Endothelial cell of umbilical vein (primary cell): Measurements from ENCODE around the gene MYH11. TPM values are rescaled to one million over a fixed set of nuclear protein-coding genes. Genes with fewer than 3 reads are reported as not detected.

ENCODE experiments used
- BruUV-seq: library from RNA; stranded (reverse); fragments of 400-500 nt; replicated peaks from 2 replicates; lab custom pipeline; 2021; lab: Mats Ljungman, UMichigan
- CTCF ChIA-PET: fragments of 300-600, 350-600 bp; sonication (Branson Sonifier 250); formaldehyde crosslinking; loops from one replicate; lab custom pipeline; 2021; ENCODE audit warnings: antibody characterized with exemption, inconsistent platforms; lab: Charles Lee
- POLR2A ChIA-PET: fragments of 300-600, 350-600 bp; sonication (Branson Sonifier 250); formaldehyde crosslinking; loops from one replicate; lab custom pipeline; 2021; ENCODE audit warnings: antibody characterized with exemption, inconsistent platforms; lab: Charles Lee
- DNase-seq: peaks from one replicate; pipeline ENCODE4 v3.0.0-alpha.2; 2011; ENCODE audit warnings: low read depth, low spot score
- FAIRE-seq: peaks from 2 replicates; lab custom pipeline; 2011; peaks lifted over from hg19 to GRCh38; lab: Jason Lieb, UNC
- H2AFZ ChIP-seq: 2 replicates; pipeline ENCODE4 v1.6.0; 2012; ENCODE audit warnings: low read depth, low read length, control low read depth, inconsistent platforms
- H3K27ac ChIP-seq: 2 replicates; pipeline ENCODE4 v1.5.1; 2011; ENCODE audit warnings: low read depth, mild to moderate bottlenecking, control low read depth, low read length, moderate library complexity; ENCODE audit not compliant: insufficient read depth
- H3K27me3 ChIP-seq, 2 experiments: 2 replicates each; pipeline versions ENCODE4 v1.6.0 to v1.6.1; 2011; ENCODE audit warnings: low read length in 2 of 2, mixed read lengths in 1 of 2; ENCODE audit not compliant: control insufficient read depth in 2 of 2, insufficient read depth in 2 of 2
- H3K36me3 ChIP-seq, 2 experiments: 2 replicates in 1 of 2; 3 replicates in 1 of 2; pipeline ENCODE4 v1.5.1; 2011; ENCODE audit warnings: low read length in 2 of 2, mild to moderate bottlenecking in 1 of 2, moderate library complexity in 1 of 2; ENCODE audit not compliant: control insufficient read depth in 2 of 2, insufficient read depth in 2 of 2; ENCODE audit errors: extremely low read depth in 1 of 2
- H3K4me1 ChIP-seq: 3 replicates; pipeline ENCODE4 v1.5.1; 2011; ENCODE audit warnings: mild to moderate bottlenecking, low read length; ENCODE audit not compliant: control insufficient read depth, insufficient read depth; ENCODE audit errors: extremely low read depth
- H3K4me2 ChIP-seq: 2 replicates; pipeline ENCODE4 v1.6.1; 2011; ENCODE audit warnings: low read length, control low read depth, mixed read lengths; ENCODE audit not compliant: insufficient read depth
- H3K4me3 ChIP-seq, 3 experiments: fragments of 200-600 bp in 1 of 3; sonication (generic), shearing (Covaris generic) in 1 of 3; replicated peaks in 1 of 3; 2 replicates each; pipeline ENCODE4 v1.5.1; 2011 to 2016; ENCODE audit warnings: control low read depth in 3 of 3, low read length in 3 of 3, mild to moderate bottlenecking in 2 of 3, inconsistent platforms in 1 of 3, low read depth in 1 of 3, moderate library complexity in 1 of 3; ENCODE audit not compliant: insufficient read depth in 1 of 3
- H3K79me2 ChIP-seq: 2 replicates; pipeline ENCODE4 v1.6.0; 2012; ENCODE audit warnings: low read length, inconsistent platforms; ENCODE audit not compliant: control insufficient read depth, insufficient read depth
- H3K9ac ChIP-seq: replicated peaks from 2 replicates; pipeline ENCODE3; 2011; ENCODE audit warnings: low read length, control low read depth; ENCODE audit not compliant: insufficient read depth; ENCODE audit errors: extremely low read depth
- H3K9me1 ChIP-seq: replicated peaks from 3 replicates; pipeline ENCODE4 v1.6.0; 2011; ENCODE audit warnings: mild to moderate bottlenecking, low read length; ENCODE audit not compliant: control insufficient read depth, insufficient read depth; ENCODE audit errors: extremely low read depth
- H3K9me3 ChIP-seq: replicated peaks from 2 replicates; pipeline ENCODE4 v1.5.1; 2012; ENCODE audit warnings: low read length, inconsistent platforms; ENCODE audit not compliant: control insufficient read depth, insufficient read depth
- H4K20me1 ChIP-seq: replicated peaks from 2 replicates; pipeline ENCODE3; 2011; ENCODE audit warnings: mild to moderate bottlenecking, low read length; ENCODE audit not compliant: control insufficient read depth, insufficient read depth; ENCODE audit errors: extremely low read depth
- EZH2 ChIP-seq: IDR thresholded peaks from 2 replicates; pipeline ENCODE4 v1.6.1; 2012; ENCODE audit warnings: borderline replicate concordance, low read depth, mild to moderate bottlenecking, moderate library complexity, low read length, inconsistent platforms; ENCODE audit not compliant: severe bottlenecking
- FOS ChIP-seq: IDR thresholded peaks from 2 replicates; pipeline ENCODE4 v1.6.1; 2011; ENCODE audit warnings: mild to moderate bottlenecking, low read length, moderate library complexity, borderline replicate concordance; ENCODE audit not compliant: insufficient read depth
- GATA2 ChIP-seq: IDR thresholded peaks from 2 replicates; pipeline ENCODE4 v1.7.0; 2011; ENCODE audit warnings: low read depth, mild to moderate bottlenecking, moderate library complexity, mixed read lengths, low read length; ENCODE audit not compliant: insufficient read length, insufficient read depth
- JUN ChIP-seq: IDR thresholded peaks from 2 replicates; pipeline ENCODE4 v1.6.1; 2011; ENCODE audit warnings: borderline replicate concordance, low read depth; ENCODE audit not compliant: insufficient read length, insufficient read depth
- MYC ChIP-seq: IDR thresholded peaks from one replicate; pipeline ENCODE4 v1.6.1; 2011; ENCODE audit warnings: mild to moderate bottlenecking, low read depth, low read length
- POLR2A ChIP-seq: IDR thresholded peaks from 2 replicates; pipeline ENCODE4 v1.6.1; 2012; ENCODE audit warnings: low read depth, mild to moderate bottlenecking, control low read depth, low read length
- POLR2AphosphoS5 ChIP-seq: IDR thresholded peaks from 2 replicates; pipeline ENCODE4 v1.6.1; 2012; ENCODE audit warnings: low read depth, mild to moderate bottlenecking, control low read depth, low read length, moderate library complexity; ENCODE audit not compliant: insufficient read depth
- dilution Hi-C: fragments of 300-500 bp; cut with MboI; formaldehyde crosslinking; loops from one replicate; pipeline ENCODE4 v1.15.0; 2019; ENCODE audit warnings: low sequenced_read_pairs; ENCODE audit not compliant: extremely low pct_ligation_motif_present
- intact Hi-C: fragments of 100-400 bp; cut with micrococcal nuclease; formaldehyde crosslinking; loops from one replicate; pipeline ENCODE4 v1.10.0; 2022
- polyA plus RNA-seq, 4 experiments: library from polyadenylated mRNA; depleted of rRNA in 3 of 4; stranded (reverse) in 3 of 4; unstranded in 1 of 4; fragments of >200 nt; gene quantifications; 2 replicates each; pipeline versions ENCODE4 v1.2.1 to v1.2.3, GENCODE V29; 2011 to 2012; ENCODE audit warnings: missing spikeins in 1 of 4
- total RNA-seq: library from RNA; stranded (reverse); gene quantifications from 2 replicates; pipeline ENCODE4 v1.2.3, GENCODE V29; 2021
- TF ChIP-seq, protein P1 (sequence below), 2 donors: IDR thresholded peaks; 1 replicate in 1 of 2; 2 replicates in 1 of 2; pipeline ENCODE4 v1.5.1; 2011; ENCODE audit warnings: low read length in 2 of 2, mild to moderate bottlenecking in 2 of 2, moderate library complexity in 2 of 2, control low read depth in 1 of 2, inconsistent platforms in 1 of 2, low read depth in 1 of 2; ENCODE audit not compliant: insufficient read depth in 1 of 2; ENCODE audit errors: extremely low read depth in 1 of 2
- TF ChIP-seq, protein P2 (sequence below): IDR thresholded peaks from 2 replicates; pipeline ENCODE4 v1.6.1; 2011; ENCODE audit not compliant: insufficient read depth, insufficient read length

The MYH11 gene
- total and polyA plus RNA-seq, 2 donors (not counting 3 experiments of a cell fraction or from before 2014, with no cell fraction given), result not detected

DNA sequence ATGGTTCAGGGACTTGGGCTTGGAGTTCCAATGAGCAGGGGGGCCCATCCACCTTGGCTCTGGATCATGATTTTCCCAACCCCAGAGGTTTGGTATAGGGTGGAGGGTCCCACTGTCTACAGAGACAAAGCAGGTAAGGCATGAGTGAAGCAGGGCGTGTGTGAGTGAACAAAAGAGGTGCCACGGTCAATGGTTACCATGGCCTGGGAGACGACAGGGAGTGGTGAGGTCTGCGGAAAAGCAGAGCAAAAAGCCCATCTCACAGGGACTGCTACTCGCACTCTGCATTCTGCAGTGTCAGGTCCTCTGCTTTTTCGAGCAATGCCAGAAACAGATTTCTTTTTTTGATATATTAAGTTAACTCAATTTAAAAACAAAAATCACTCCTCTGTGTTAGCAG is 24.6 kb downstream of the MYH11 start:
- no peaks in the 10 kb centered on the region for H3K27me3 ChIP-seq
- H3K9me1 ChIP-seq, result no peaks in the 10 kb centered on the region
- FAIRE-seq, result no peak
- no peak overlapping the region for H3K27ac ChIP-seq
- no peaks in the 10 kb centered on the region for H4K20me1 ChIP-seq
- no peak overlapping the region for H3K4me2 ChIP-seq
- H3K79me2 ChIP-seq, result no peaks in the 10 kb centered on the region
- dilution Hi-C loops (no loop called here), intact Hi-C loops (no loop called here)
- ChIA-PET POLR2A (no interaction called here), CTCF (interaction anchor here (5.0 kb wide), 1 partner anchor 10 kb away, joined by 44 read pairs; no protein-coding TSS in a partner anchor)
- BruUV-seq, result no TSS peak
- TF ChIP-seq POLR2A (no peak), FOS (no peak), JUN (no peak), MYC (no peak), EZH2 (no peak), POLR2AphosphoS5 (no peak), GATA2 (no peak)
- TF ChIP-seq, protein P1, sequence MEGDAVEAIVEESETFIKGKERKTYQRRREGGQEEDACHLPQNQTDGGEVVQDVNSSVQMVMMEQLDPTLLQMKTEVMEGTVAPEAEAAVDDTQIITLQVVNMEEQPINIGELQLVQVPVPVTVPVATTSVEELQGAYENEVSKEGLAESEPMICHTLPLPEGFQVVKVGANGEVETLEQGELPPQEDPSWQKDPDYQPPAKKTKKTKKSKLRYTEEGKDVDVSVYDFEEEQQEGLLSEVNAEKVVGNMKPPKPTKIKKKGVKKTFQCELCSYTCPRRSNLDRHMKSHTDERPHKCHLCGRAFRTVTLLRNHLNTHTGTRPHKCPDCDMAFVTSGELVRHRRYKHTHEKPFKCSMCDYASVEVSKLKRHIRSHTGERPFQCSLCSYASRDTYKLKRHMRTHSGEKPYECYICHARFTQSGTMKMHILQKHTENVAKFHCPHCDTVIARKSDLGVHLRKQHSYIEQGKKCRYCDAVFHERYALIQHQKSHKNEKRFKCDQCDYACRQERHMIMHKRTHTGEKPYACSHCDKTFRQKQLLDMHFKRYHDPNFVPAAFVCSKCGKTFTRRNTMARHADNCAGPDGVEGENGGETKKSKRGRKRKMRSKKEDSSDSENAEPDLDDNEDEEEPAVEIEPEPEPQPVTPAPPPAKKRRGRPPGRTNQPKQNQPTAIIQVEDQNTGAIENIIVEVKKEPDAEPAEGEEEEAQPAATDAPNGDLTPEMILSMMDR (IDR thresholded peaks at IDR 0.05; ENCODE audit: extremely low read depth in 1 of 2, insufficient read depth in 1 of 2, low read depth in 1 of 2, low read length in 2 of 2), result no peak
- TF ChIP-seq, protein P2, sequence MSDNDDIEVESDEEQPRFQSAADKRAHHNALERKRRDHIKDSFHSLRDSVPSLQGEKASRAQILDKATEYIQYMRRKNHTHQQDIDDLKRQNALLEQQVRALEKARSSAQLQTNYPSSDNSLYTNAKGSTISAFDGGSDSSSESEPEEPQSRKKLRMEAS, result no peak
- no peak overlapping the region for H3K4me3 ChIP-seq
- no peaks in the 10 kb centered on the region for H3K36me3 ChIP-seq
- no peaks in the 10 kb centered on the region for H3K4me1 ChIP-seq
- H3K9me3 ChIP-seq, result no peaks in the 10 kb centered on the region
- H3K9ac ChIP-seq, result no peak overlapping the region
- DNase-seq, result no peak
- H2AFZ ChIP-seq, result no peak overlapping the region
